Activated CD8-positive, alpha-beta T cell treated with anti-CD3 and anti-CD28 coated beads, Interleukin-2, amount 10 ng/mL, durations not matched to agents 7 days and 5 days (primary cell): ENCODE results near the gene AGAP1. TPM values are rescaled to one million over a fixed set of nuclear protein-coding genes. Genes with fewer than 3 reads are reported as not detected.

Experiments
- ATAC-seq: fragments of 150-1000 bp; cut with Tn5 transposase; one replicate; pipeline ENCODE4 v1.10.0; 2021; ENCODE audit warnings: moderate library complexity
- CTCF ChIA-PET: fragments of 350-600 bp; sonication (Branson Sonifier 250); formaldehyde crosslinking; loops from one replicate; lab custom pipeline; 2021; ENCODE audit warnings: antibody characterized with exemption; lab: Charles Lee
- POLR2A ChIA-PET: fragments of 350-600 bp; sonication (Branson Sonifier 250); formaldehyde crosslinking; loops from one replicate; lab custom pipeline; 2021; ENCODE audit warnings: antibody characterized with exemption; lab: Charles Lee
- DNase-seq: peaks from one replicate; pipeline ENCODE4 v3.0.0-alpha.2; 2020
- H3K27ac Mint-ChIP-seq: one replicate; pipeline ENCODE4 v1.8.0; 2021; ENCODE audit warnings: mild to moderate bottlenecking, mixed read lengths
- H3K27me3 Mint-ChIP-seq: one replicate; pipeline ENCODE4 v1.8.0; 2021; ENCODE audit warnings: low read depth, mixed read lengths
- H3K36me3 Mint-ChIP-seq: one replicate; pipeline ENCODE4 v1.8.0; 2021; ENCODE audit warnings: low read depth, mixed read lengths
- H3K4me1 Mint-ChIP-seq: one replicate; pipeline ENCODE4 v1.8.0; 2021; ENCODE audit warnings: low read depth, mixed read lengths
- H3K4me3 Mint-ChIP-seq: one replicate; pipeline ENCODE4 v1.8.0; 2021; ENCODE audit warnings: mild to moderate bottlenecking, mixed read lengths
- H3K9me3 Mint-ChIP-seq: one replicate; pipeline ENCODE4 v1.8.0; 2022; ENCODE audit warnings: mixed read lengths; ENCODE audit not compliant: insufficient read depth
- total RNA-seq, 2 experiments: library from RNA; stranded (reverse); gene quantifications; one replicate each; pipeline ENCODE4 v1.2.3, GENCODE V29; 2021

Gene AGAP1
- total RNA-seq, 2 experiments from 2014 or later = 0.82 to 1.3 TPM

DNA sequence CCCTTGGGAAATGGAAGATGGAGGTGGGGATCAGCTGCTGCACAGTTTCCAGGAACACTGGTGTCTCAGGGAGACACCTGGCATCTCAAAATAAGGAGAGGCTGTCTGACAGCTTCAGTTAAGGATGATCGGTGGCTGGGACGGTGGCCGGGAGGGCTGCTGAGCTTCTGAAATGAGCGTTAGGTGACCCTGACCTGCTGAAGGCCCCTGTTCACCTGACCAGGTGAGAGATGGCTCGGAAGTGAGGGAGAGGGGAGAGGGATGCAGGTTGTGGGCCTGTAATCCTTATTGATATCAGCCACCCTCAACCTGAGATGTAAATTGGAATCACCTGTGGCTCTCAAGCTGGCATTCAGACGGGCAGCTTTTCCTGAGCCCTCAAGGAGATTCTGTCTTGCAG lies 99.0 kb downstream of the AGAP1 start:
- Mint-ChIP-seq H3K4me1 (no peaks in the 10 kb centered on the region), H3K4me3 (no peak overlapping the region), H3K27me3 (no peaks in the 10 kb centered on the region), H3K27ac (no peak overlapping the region), H3K9me3 (no peaks in the 10 kb centered on the region), H3K36me3 (no peaks in the 10 kb centered on the region)
- ChIA-PET POLR2A (no interaction called here), CTCF (interaction anchor here (1.4 to 1.5 kb wide), 2 partner anchors 41 to 457 kb away, joined by 3 to 5 read pairs; no protein-coding TSS in a partner anchor)
- ATAC-seq (no peak), DNase-seq (no peak)

DNA sequence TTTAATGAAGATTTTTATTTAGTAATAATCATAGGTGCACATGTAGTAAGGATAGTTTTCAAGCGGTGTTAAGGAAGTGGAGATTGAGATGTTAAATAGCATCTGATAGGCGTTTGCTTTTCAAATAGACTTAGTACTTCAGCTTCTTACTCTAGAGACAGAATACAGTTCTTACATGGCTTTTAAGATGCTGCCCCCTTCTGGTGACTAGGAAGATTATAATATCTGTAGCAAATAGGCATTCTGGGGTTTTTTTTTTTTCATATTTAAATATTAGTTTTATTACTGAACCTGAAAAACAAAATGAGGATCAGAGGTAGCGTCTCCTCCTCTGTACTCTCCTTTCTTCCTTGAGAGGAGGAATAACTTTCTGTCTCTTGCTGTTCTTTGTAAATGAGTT lies 100.2 kb downstream of the AGAP1 start:
- CTCF ChIA-PET = interaction anchor here (0.7 to 3.8 kb wide), 6 partner anchors 11 to 458 kb away, joined by 3 to 21 read pairs (median 4); no protein-coding TSS in a partner anchor
- Mint-ChIP-seq H3K4me1 (no peaks in the 10 kb centered on the region), H3K4me3 (no peak overlapping the region), H3K27ac (no peak overlapping the region), H3K9me3 (no peaks in the 10 kb centered on the region), H3K27me3 (no peaks in the 10 kb centered on the region), H3K36me3 (no peaks in the 10 kb centered on the region)
- ATAC-seq (no peak), DNase-seq (no peak)
- POLR2A ChIA-PET = no interaction called here

DNA sequence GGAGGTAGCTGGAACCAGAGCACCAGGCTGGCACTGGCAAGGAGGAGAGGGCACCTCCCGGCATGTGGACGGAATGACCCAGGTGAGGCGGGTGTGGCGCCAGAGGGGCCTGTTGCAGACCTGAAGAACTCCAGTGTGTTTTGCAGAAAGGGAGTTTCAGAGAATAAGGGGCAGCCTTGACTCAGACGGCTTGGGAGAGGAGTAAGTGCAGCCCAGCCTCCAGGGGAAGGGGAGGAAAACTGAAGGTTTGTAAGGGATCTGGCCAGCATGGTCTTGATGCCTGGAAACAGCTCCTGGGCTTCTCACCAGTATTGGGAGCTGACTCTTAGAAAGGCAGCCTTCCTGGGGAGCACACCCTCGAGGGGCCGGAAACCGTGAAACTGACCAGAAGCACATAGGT lies 101.1 kb downstream of the AGAP1 start:
- CTCF ChIA-PET = interaction anchor here (1.2 to 3.8 kb wide), 2 partner anchors 151 to 457 kb away, joined by 3 to 21 read pairs; no protein-coding TSS in a partner anchor
- Mint-ChIP-seq H3K4me1 (no peaks in the 10 kb centered on the region), H3K9me3 (no peaks in the 10 kb centered on the region), H3K27ac (no peak overlapping the region), H3K36me3 (no peaks in the 10 kb centered on the region), H3K27me3 (no peaks in the 10 kb centered on the region), H3K4me3 (no peak overlapping the region)
- no peak for DNase-seq
- POLR2A ChIA-PET = no interaction called here
- no peak for ATAC-seq

DNA sequence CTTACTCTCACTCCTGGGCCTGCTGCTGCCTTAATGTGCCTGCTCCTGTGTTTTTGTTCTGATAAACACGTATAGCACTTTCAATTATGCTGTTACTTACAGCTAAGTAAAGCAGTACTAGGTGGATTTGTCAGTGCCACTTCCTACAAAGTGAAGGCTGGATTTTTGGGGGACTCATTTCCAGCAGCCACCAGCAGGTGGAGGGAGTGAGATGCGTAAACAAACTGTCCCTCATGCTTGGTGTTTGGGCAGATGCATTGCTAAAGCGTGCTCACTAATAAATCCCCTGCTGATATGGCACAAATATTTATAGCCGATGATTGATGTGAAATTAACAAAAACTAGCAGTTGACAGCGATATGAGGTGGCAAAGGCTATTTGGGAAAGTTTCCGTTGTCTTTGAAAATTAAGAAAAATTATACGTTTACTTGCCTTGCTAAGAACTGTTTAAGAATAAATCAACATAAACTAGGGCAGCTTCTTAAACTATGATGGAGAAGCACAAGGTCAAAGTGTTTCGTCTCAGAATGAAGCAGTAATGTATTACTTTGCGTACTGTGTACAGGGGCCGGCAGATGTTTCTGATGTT lies 101.7 kb downstream of the AGAP1 start:
- ChIA-PET POLR2A (no interaction called here), CTCF (interaction anchor here (0.7 to 3.8 kb wide), 3 partner anchors 146 to 457 kb away, joined by 3 to 21 read pairs (median 3); no protein-coding TSS in a partner anchor)
- Mint-ChIP-seq H3K36me3 (no peaks in the 10 kb centered on the region), H3K27me3 (no peaks in the 10 kb centered on the region), H3K27ac (no peak overlapping the region), H3K9me3 (no peaks in the 10 kb centered on the region), H3K4me3 (no peak overlapping the region), H3K4me1 (no peaks in the 10 kb centered on the region)
- ATAC-seq = no peak
- DNase-seq = peak; percentile 55

- no peak overlapping the region for H3K27ac Mint-ChIP-seq
- POLR2A ChIA-PET = no interaction called here
- ATAC-seq = no peak
These were observed 102.4 kb downstream of the AGAP1 start for GRCh38 chr2:235596272-235596671.

GRCh38 chr2:235597081-235597615 lies 103.3 kb downstream of the AGAP1 start:
- no peak overlapping the region for H3K4me3 Mint-ChIP-seq
- ChIA-PET POLR2A (no interaction called here), CTCF (interaction anchor here (3.8 kb wide), 1 partner anchor 149 kb away, joined by 21 read pairs; no protein-coding TSS in a partner anchor)
- H3K27me3 Mint-ChIP-seq = no peaks in the 10 kb centered on the region
- H3K27ac Mint-ChIP-seq = no peak overlapping the region
- DNase-seq = no peak
- no peak for ATAC-seq
- H3K36me3 Mint-ChIP-seq = no peaks in the 10 kb centered on the region
- no peaks in the 10 kb centered on the region for H3K4me1 Mint-ChIP-seq
- no peaks in the 10 kb centered on the region for H3K9me3 Mint-ChIP-seq

More at GRCh38 chr2:235596272-235596671, 102.4 kb downstream of the AGAP1 start:
- Mint-ChIP-seq H3K4me3 (no peak overlapping the region), H3K9me3 (no peaks in the 10 kb centered on the region), H3K27me3 (no peaks in the 10 kb centered on the region), H3K36me3 (no peaks in the 10 kb centered on the region), H3K4me1 (no peaks in the 10 kb centered on the region)
- DNase-seq = no peak
- CTCF ChIA-PET = interaction anchor here (0.7 to 3.8 kb wide), 2 partner anchors 146 to 150 kb away, joined by 3 to 21 read pairs; no protein-coding TSS in a partner anchor

DNA sequence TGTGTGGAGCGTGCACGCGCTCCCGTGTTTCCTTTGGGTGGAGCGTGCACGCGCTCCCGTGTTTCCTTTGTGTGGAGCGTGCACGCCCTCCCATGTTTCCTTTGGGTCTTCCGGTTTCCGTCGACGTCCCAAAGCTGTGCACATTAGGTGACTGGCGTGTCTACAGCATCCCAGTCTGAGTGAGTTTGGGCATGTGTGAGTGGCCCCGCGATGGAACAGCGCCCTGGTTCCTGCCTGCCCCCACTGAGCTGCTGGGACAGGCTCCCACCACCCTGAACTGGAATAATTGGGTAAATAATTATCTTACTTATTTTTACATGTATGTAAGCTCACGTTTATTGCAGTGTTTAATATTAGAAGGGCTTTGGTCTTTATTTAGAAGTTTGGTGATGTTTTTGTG lies 104.2 kb downstream of the AGAP1 start:
- Mint-ChIP-seq H3K27ac (no peak overlapping the region), H3K36me3 (no peaks in the 10 kb centered on the region), H3K27me3 (no peaks in the 10 kb centered on the region), H3K4me3 (no peak overlapping the region), H3K4me1 (no peaks in the 10 kb centered on the region), H3K9me3 (no peaks in the 10 kb centered on the region)
- POLR2A ChIA-PET = no interaction called here
- DNase-seq = no peak
- no peak for ATAC-seq
- CTCF ChIA-PET = no interaction called here

- Mint-ChIP-seq H3K27me3 (no peaks in the 10 kb centered on the region), H3K27ac (no peak overlapping the region), H3K36me3 (no peaks in the 10 kb centered on the region), H3K9me3 (no peaks in the 10 kb centered on the region), H3K4me3 (no peak overlapping the region), H3K4me1 (no peaks in the 10 kb centered on the region)
- CTCF ChIA-PET = no interaction called here
- POLR2A ChIA-PET = no interaction called here
- no peak for ATAC-seq
- DNase-seq = no peak
These were observed 105.0 kb downstream of the AGAP1 start for GRCh38 chr2:235598532-235599531.

- POLR2A ChIA-PET = no interaction called here
These were observed 105.9 kb downstream of the AGAP1 start for GRCh38 chr2:235599596-235600338.

DNA sequence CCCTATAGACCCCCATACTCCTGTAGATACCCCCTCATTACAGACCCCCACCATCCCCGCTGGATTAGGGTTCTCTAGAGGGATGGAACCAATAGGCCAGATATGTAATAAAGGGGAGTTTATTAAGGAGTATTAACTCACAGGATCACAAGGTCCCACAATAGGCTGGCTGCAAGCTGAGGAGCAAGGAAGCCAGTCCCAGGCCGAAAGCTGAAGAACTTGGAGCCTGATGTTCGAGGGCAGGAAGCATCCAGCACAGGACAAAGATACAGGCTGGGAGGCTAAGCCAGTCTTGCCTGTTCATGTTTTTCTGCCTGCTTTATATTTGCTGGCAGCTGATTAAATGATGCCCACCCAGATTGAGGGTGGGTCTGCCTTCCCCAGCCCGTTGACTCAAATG lies 106.6 kb downstream of the AGAP1 start:
- Mint-ChIP-seq H3K27ac (no peak overlapping the region), H3K27me3 (no peaks in the 10 kb centered on the region), H3K36me3 (no peaks in the 10 kb centered on the region), H3K4me1 (no peaks in the 10 kb centered on the region), H3K9me3 (no peaks in the 10 kb centered on the region), H3K4me3 (no peak overlapping the region)
- ATAC-seq (no peak), DNase-seq (no peak)
- ChIA-PET POLR2A (no interaction called here), CTCF (no interaction called here)

More at GRCh38 chr2:235599596-235600338, 105.9 kb downstream of the AGAP1 start:
- no peak overlapping the region for H3K4me3 Mint-ChIP-seq
- no peak for DNase-seq
- H3K4me1 Mint-ChIP-seq = no peaks in the 10 kb centered on the region
- ATAC-seq = no peak
- CTCF ChIA-PET = no interaction called here
- no peaks in the 10 kb centered on the region for H3K27me3 Mint-ChIP-seq
- H3K9me3 Mint-ChIP-seq = no peaks in the 10 kb centered on the region
- no peak overlapping the region for H3K27ac Mint-ChIP-seq
- no peaks in the 10 kb centered on the region for H3K36me3 Mint-ChIP-seq

- ATAC-seq (no peak), DNase-seq (no peak)
- ChIA-PET CTCF (no interaction called here), POLR2A (no interaction called here)
- H3K27ac Mint-ChIP-seq = no peak overlapping the region
- no peak overlapping the region for H3K4me3 Mint-ChIP-seq
- H3K9me3 Mint-ChIP-seq = no peaks in the 10 kb centered on the region
- H3K27me3 Mint-ChIP-seq = no peaks in the 10 kb centered on the region
- no peaks in the 10 kb centered on the region for H3K4me1 Mint-ChIP-seq
- H3K36me3 Mint-ChIP-seq = no peaks in the 10 kb centered on the region
These were observed 107.1 kb downstream of the AGAP1 start for GRCh38 chr2:235600926-235601325.
